HepG2 (cell line): Measurements from ENCODE around the gene RPF1. TPM values are rescaled to one million over a fixed set of nuclear protein-coding genes. Genes with fewer than 3 reads are reported as not detected.
A peak's percentile ranks its signal among the peaks of the same experiment; 100 is the strongest.

Experiments
- BORCS8-MEF2B ChIP-seq: sonication (generic); formaldehyde crosslinking; IDR thresholded peaks from 2 replicates; pipeline ENCODE4 v1.8.0; 2022; ENCODE audit warnings: mild to moderate bottlenecking, missing genetic modification reagents
- BRCA1 ChIP-seq: sonication (generic); formaldehyde crosslinking; IDR thresholded peaks from 2 replicates; pipeline ENCODE4 v1.4.0; 2020; ENCODE audit warnings: missing genetic modification reagents
- HMG20A ChIP-seq: IDR thresholded peaks from 2 replicates; pipeline ENCODE4 v1.6.1; 2016; ENCODE audit warnings: borderline replicate concordance
- IRF9 ChIP-seq: sonication (generic); formaldehyde crosslinking; IDR thresholded peaks from 2 replicates; pipeline ENCODE4 v1.8.0; 2022; ENCODE audit warnings: missing genetic modification reagents, mild to moderate bottlenecking, borderline replicate concordance
- KMT2B ChIP-seq: IDR thresholded peaks from 2 replicates; pipeline ENCODE4 v1.6.1; 2016; ENCODE audit warnings: missing genetic modification reagents, missing compliant biosample characterization
- MTF2 ChIP-seq: sonication (generic); formaldehyde crosslinking; IDR thresholded peaks from 2 replicates; pipeline ENCODE4 v1.5.0; 2020; ENCODE audit warnings: missing genetic modification reagents, borderline replicate concordance
- MXD4 ChIP-seq: IDR thresholded peaks from 2 replicates; pipeline ENCODE4 v1.6.1; 2016; ENCODE audit warnings: mild to moderate bottlenecking, missing biosample characterization, missing genetic modification reagents
- RNF219 ChIP-seq: sonication (generic); formaldehyde crosslinking; IDR thresholded peaks from 2 replicates; pipeline ENCODE4 v1.5.0; 2020; ENCODE audit warnings: mild to moderate bottlenecking, missing genetic modification reagents
- THAP8 ChIP-seq: sonication (generic); formaldehyde crosslinking; IDR thresholded peaks from 2 replicates; pipeline ENCODE4 v1.5.1; 2020; ENCODE audit warnings: missing genetic modification reagents, mild to moderate bottlenecking, borderline replicate concordance
- ZBTB34 ChIP-seq: sonication (generic); formaldehyde crosslinking; IDR thresholded peaks from 2 replicates; pipeline ENCODE4 v1.8.0; 2022; ENCODE audit warnings: mild to moderate bottlenecking, missing genetic modification reagents
- ZNF20 ChIP-seq: sonication (generic); formaldehyde crosslinking; IDR thresholded peaks from 2 replicates; pipeline ENCODE4 v1.4.0; 2020; ENCODE audit warnings: mild to moderate bottlenecking, moderate library complexity, missing genetic modification reagents
- ZNF331 ChIP-seq: sonication (generic); formaldehyde crosslinking; IDR thresholded peaks from 2 replicates; pipeline ENCODE4 v1.4.0; 2020; ENCODE audit warnings: missing genetic modification reagents
- ZNF530 ChIP-seq: sonication (generic); formaldehyde crosslinking; IDR thresholded peaks from 2 replicates; pipeline ENCODE4 v1.5.0; 2020; ENCODE audit warnings: low read depth, mild to moderate bottlenecking, missing genetic modification reagents
- ZNF562 ChIP-seq: sonication (generic); formaldehyde crosslinking; IDR thresholded peaks from 2 replicates; pipeline ENCODE4 v1.8.0; 2022; ENCODE audit warnings: missing genetic modification reagents, borderline replicate concordance
- ZNF672 ChIP-seq: sonication (generic); formaldehyde crosslinking; IDR thresholded peaks from 2 replicates; pipeline ENCODE4 v1.8.1; 2022; ENCODE audit warnings: missing genetic modification reagents
- polyA plus RNA-seq, 8 experiments: library from polyadenylated mRNA; depleted of rRNA in 3 of 8; stranded (reverse) in 7 of 8; unstranded in 1 of 8; fragments of >200 nt; fragmentation: Illumina TruSeq in 4 of 8; extraction: Trizol in 4 of 8; gene quantifications; 2 replicates each; pipeline versions ENCODE4 v1.2.1 to v1.2.3, GENCODE V29; 2011 to 2016; ENCODE audit warnings: low read depth in 4 of 8, missing spikeins in 1 of 8, mixed read lengths in 1 of 8; ENCODE audit not compliant: insufficient read depth in 1 of 8
- total RNA-seq, 5 experiments: library from RNA; depleted of rRNA; stranded (reverse); fragments of >200 nt; fragmentation: Illumina TruSeq; extraction: Trizol; gene quantifications; 2 replicates each; pipeline ENCODE4 v1.2.3, GENCODE V29; 2016; ENCODE audit warnings: low read depth in 1 of 5

Gene RPF1
- total and polyA plus RNA-seq, 2 of the 13 experiments (the other 11 are each of a cell fraction or from before 2014, with no cell fraction given) = 23.0 to 39.0 TPM

- TF ChIP-seq ZNF530 (CRISPR knock-in tag) = 0 out of 2 replicates have a peak, but pooled peaks have one; percentile 81
- no peak; the same call in 1 of the 2 replicates for TF ChIP-seq KMT2B (CRISPR knock-in tag)
- no peak; the same call in 1 of the 2 replicates for TF ChIP-seq RNF219 (CRISPR knock-in tag)
- no peak for TF ChIP-seq ZNF672 (CRISPR knock-in tag)
- no peak for TF ChIP-seq MXD4 (CRISPR knock-in tag)
- TF ChIP-seq ZBTB34 (CRISPR knock-in tag) = no peak
- TF ChIP-seq HMG20A (CRISPR knock-in tag) = 0 out of 2 replicates have a peak, but pooled peaks have one; percentile 15
- TF ChIP-seq BRCA1 = no peak
- 0 out of 2 replicates have a peak, but pooled peaks have one; percentile 31 for TF ChIP-seq BORCS8-MEF2B (CRISPR knock-in tag)
- TF ChIP-seq IRF9 (CRISPR knock-in tag) = no peak; the same call in 1 of the 2 replicates
- 0 out of 2 replicates have a peak, but pooled peaks have one; percentile 54 for TF ChIP-seq ZNF331 (CRISPR knock-in tag)
- TF ChIP-seq ZNF20 (CRISPR knock-in tag) = no peak
- TF ChIP-seq THAP8 (CRISPR knock-in tag) = no peak
- no peak for TF ChIP-seq MTF2 (CRISPR knock-in tag)
- no peak for TF ChIP-seq ZNF562 (CRISPR knock-in tag)
Observed at GRCh38 chr1:84506002-84506728, 27.1 kb downstream of the RPF1 start, which contains the start of the genes GNG5 and SPATA1 (continued).
